Right hindlimb (tissue), 1 donor: ENCODE data around the gene AP3D1.
A peak's percentile ranks its signal among the peaks of the same experiment; 100 is the strongest.
"Not testable (repeated sequence)": the region's sequence is repeated elsewhere in the genome, so short reads cannot be mapped to it uniquely, and the experiment has no call there.

ENCODE experiments used
- DNase-seq: peaks from one replicate; pipeline ENCODE4 v3.0.0-alpha.2; 2018

AP3D1 gene

DNA sequence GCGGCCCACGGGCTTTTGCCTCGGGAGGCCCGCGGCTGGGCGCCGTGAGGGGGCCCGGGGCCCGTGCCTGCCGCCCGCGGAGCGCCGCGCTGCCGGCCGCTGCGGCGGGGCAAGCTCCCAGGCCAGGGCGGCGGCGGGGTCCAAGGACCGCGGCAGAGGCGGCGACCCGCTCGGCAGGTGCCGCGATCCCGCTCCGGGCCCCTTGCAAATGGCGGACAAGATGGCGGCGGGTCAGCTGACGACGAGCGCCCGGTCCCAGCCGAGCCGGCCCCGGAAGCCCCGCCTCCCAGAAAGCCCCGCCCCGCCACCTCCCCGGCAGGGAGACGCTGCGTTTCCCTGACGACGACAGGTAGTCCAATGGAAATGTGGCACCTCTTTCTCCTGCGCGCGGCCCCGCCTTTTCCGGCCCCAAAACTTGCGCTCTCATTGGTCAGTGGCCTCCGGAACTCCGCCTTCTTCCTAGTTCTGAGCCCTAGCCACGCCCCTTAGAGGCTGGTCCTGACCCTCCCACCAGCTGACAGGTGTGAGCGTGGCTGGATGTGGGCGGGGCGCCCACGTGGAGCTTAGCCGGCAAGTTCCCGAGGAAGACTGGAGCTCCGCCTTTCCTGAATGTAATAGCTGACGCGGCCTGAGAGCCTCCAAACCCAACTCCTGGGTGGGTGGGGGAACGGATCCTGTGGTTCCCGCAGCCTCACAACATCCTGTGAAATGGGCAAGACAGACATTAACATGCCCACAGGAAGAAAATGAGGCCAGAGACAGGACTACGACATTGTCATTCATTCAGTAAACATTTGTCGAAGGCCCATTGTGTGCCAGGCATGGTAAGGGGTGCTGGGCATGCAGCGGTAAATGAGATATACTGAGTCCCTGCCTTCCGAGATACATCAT, at the start of gene AP3D1:
TSS of gene AP3D1 (minus strand) at position 228 of the 891 bp plus-strand sequence. CDS start 232 bp downstream, outside the sequence.
- peak; percentile 100 for DNase-seq

DNA sequence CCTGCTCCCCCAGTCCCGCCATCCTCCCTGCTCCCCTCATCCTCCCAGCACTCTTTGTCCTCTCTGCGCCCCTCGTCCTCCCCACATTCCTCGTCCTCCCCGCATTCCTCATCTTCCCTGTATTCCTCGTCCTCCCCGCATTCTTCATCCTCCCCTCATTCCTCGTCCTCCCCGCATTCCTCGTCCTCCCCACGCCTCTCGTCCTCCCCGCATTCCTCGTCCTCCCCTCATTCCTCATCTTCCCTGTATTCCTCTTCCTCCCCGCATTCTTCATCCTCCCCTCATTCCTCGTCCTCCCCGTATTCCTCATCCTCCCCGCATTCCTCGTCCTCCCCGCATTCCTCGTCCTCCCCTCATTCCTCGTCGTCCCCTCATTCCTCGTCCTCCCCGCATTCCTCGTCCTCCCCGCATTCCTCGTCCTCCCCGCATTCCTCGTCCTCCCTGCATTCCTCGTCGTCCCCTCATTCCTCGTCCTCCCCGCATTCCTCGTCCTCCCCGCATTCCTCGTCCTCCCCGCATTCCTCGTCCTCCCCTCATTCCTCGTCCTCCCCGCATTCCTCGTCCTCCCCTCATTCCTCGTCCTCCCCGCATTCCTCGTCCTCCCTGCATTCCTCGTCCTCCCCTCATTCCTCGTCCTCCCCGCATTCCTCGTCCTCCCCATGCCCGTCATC, 49.4 kb upstream of the AP3D1 start:
- not testable (repeated sequence) for DNase-seq

DNA sequence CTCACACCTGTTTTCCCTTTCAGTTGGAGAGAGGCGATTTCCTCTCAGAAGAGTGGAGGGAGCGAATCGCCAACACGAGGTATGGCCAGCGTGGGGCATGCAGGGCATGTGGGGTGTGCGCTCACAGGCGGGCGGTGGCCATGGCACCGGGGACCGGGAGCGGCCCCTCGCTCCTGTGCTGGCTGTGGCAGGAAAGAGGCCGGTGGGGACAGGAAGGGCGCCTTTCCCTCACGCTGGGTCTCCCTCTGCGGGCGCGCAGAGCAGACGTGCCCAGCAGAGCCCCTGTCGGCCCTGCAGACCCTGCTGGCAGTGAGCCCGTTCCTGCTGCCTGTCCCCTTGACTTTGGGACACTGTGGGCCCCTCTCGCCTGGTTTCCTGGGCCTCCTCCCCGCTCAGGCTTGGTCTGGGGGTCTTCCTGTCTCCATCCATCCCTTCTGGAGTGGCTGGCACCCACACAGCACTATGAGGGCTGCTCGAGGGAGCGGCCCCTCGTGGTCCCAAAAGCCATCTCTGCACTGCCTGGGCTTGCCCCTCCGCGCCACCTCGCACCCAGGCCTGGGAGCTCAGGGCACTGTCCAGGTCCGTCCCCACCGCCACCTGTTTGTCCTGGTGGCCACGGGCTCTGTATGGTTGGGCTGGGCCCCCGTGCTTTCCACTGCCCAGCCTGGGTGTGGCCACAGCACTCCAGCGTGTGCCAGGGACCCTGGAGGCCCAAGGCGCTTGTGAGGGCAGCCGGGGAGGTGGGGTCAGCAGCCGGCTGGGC, 48.7 kb upstream of the AP3D1 start:
- no peak for DNase-seq

- no peak for DNase-seq
Measured at GRCh38 chr19:2199215-2199614, 47.8 kb upstream of the AP3D1 start.

DNA sequence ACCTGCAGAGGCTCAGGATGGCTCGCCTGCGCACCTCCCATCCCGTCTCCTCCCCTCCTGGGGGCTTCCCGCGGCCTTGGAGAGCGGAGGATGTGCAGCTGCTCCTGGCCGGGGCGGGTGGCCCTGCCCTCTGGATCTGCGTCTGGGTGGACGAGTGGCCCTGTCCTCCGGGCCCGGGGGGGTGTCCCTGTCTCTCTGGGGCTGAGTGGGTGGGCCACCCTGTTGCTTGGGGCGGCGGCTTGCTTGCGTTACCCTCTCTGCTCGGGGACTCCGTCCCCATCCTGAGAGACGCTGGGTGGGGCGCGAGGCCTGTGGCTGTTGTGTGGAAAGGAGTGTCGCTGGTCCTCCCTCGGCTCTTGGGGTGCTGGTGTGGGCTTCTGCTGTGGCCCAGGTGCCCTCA, 47.0 kb upstream of the AP3D1 start:
- no peak for DNase-seq

GRCh38 chr19:2197270-2197669, 45.9 kb upstream of the AP3D1 start:
- DNase-seq, result no peak

DNA sequence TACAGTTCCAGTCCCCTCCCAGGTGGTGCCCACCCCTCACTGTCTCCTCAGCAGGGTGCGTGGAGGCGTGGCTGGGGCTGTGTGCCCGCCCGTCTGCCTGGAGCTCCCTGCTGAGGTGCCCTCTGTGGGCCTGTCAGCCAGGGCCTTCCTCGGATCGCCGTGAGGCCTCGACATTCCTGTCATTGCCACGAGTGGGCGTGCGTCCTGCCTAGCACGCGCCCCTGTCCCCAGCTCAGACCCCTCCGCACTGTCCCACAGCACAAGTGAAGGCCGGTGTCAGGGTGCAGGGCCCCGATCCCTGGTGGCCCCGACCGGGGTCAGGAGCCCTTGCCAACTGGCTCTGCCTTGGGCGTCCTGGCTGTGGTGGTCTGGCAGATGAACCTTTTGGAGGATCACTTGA, 44.5 kb upstream of the AP3D1 start:
- DNase-seq, result no peak

- no peak for DNase-seq
Measured at GRCh38 chr19:2195361-2195760, 44.0 kb upstream of the AP3D1 start.

- DNase-seq, result no peak
Measured at GRCh38 chr19:2194513-2195078, 43.2 kb upstream of the AP3D1 start.

DNA sequence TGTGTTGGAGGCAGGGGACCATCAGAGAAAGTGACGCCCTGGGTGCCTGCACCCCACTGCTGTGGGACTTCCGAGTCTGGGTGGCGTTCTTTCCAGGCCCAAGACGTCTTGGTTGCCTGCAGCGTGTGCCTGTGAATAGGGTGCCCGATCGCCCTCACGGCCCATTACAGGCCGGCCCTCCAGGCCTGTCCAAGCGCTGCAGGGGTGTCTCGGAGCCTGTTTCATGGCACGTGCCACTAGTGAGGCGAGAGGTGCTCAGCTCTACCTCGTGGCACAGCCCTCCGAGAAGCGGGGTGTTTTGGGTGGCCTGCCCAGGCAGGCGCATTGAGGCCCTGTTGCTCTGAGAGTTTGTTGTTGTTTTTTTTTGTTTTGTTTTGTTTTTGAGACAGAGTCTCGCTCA, 42.4 kb upstream of the AP3D1 start:
- DNase-seq, result no peak

GRCh38 chr19:2192862-2193261, 41.5 kb upstream of the AP3D1 start:
- no peak for DNase-seq

DNA sequence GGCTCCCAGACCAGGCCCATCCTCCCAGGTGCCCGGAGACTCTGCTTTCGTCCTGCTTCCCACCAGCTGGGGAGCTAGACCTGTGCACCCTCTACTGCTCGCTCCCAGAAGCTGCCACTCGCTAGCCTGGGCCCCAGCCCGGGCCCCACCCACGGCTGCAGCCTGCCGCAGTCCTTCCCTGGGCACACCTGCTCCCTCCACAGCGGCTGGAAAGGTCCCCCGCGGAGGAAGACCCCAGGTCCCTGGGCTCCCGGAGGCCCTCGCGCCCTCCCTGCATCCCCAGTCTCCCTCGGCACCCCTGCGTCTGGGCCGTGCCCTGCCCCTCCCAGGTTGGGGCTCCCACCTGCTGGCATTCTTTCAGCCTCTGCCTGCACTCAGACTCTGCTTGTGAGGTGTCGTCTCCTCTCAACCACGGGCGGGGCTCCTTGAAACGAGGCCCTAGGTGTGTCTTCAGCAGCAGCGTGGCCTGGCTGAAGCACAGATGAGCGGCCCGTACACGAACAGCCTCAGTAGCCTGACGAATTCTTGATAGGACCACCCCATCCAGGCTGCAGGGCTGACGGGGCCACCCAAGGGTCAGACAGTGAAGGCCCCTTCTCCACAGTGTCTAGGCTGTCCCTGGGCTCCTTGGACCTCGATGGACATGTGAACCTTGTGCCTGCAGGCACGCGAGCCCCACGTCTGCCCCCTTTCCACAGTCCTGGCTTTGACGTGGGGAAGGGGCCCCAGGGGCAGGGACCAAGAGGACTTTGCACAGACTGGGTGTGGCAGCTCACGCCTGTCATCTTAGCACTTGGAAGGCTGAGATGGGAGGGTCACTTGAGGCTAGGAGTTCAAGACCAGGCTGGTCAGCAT, 40.3 kb upstream of the AP3D1 start:
- no peak for DNase-seq

DNA sequence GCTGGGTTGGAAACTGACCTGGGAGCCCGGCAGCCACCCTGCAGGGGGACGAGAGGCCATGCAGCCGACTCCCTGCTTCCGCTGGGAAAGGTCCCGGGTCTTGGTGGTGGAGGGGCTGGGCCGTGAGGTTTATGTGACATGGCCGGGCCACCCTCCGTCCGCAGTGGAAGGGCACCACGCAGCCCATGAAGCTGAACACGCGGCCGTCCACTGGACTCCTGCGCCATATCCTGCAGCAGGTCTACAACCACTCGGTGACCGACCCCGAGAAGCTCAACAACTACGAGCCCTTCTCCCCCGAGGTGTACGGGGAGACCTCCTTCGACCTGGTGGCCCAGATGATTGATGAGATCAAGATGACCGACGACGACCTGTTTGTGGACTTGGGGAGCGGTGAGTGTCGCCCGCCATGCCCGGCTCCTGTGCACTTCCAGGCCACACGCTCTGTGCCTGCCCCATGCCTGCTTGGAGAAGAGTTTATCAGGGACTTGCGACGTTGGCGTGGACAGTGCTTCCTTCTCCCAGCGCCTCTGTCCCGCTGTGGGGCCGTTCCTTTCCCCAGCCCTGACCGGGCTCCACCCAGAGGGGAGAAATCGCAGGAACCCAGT, 39.6 kb upstream of the AP3D1 start:
- DNase-seq, result no peak

GRCh38 chr19:2189880-2190279, 38.5 kb upstream of the AP3D1 start:
- no peak for DNase-seq

DNA sequence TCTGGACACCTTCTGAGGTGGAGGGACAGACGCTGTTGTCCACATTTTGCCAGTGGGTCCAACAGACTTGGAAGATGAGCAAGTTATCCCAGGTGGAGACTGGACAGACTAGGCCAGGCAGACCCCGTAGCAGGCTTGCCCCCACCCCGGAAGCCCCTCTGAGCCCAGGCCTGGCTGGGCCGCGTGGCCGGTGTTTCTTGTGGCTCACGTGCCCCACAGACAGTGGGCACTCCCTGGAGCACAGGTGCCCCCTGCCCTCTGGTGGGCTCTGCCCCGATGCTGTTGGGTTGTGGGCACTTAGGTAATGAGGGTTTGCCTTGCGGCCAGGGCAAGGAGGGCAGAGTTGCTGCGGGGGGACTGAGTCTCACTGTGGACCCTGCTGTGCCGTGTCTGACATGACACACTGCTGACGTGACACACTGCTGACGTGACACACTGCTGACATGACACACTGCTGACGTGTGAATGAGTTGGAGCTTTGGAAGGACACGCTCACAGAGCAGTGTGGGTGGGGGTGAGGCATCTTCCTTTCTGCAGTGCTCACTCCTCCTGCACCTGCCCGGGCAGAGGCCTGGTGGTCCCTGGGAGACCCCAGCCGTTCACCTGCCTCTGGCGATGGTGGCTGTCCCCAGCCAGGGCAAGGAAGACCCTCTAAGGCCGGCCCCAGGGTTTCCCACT, 37.5 kb upstream of the AP3D1 start:
- no peak for DNase-seq

- no peak for DNase-seq
Measured at GRCh38 chr19:2187159-2187558, 35.8 kb upstream of the AP3D1 start.

DNA sequence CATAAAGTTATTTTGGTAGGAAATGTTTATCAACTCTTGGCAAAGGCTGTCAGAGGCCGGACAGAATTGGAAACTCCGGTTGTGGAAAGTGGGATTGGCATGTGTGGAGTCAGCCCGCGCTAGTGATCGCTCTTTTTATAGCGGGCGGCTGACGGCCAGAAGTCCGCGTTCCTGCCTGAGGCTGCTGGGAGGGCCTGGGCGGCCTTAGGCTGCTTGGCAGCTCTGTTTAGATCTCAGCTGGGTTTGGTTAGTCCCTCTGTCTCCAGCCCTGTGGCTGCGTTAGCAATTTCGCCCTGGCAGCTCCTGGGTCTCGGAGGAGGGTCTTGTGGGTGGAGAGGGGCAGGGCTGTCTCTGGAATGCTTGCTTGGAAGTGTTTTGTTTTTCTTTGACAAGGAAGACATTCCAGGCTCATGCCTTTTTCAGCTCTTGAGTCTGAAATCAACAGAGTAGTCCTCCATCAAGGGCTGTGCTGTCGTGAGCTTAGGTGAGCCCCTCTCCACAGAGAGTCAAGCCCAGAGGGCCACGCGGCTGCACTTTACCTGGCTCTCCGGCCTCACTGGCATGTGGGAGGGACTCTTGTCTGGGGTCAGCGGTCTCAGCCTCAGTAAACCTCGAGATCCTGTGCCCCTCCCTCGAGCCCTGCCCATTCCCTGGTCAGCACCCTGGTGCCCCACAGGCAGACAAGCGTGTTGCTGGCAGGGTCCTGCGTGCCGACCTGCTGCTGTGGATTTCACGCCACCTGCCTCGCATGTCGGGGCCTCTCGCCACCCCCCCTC, 34.9 kb upstream of the AP3D1 start:
- DNase-seq, result peak; percentile 95

- no peak for DNase-seq
Measured at GRCh38 chr19:2185734-2186070, 34.3 kb upstream of the AP3D1 start.

DNA sequence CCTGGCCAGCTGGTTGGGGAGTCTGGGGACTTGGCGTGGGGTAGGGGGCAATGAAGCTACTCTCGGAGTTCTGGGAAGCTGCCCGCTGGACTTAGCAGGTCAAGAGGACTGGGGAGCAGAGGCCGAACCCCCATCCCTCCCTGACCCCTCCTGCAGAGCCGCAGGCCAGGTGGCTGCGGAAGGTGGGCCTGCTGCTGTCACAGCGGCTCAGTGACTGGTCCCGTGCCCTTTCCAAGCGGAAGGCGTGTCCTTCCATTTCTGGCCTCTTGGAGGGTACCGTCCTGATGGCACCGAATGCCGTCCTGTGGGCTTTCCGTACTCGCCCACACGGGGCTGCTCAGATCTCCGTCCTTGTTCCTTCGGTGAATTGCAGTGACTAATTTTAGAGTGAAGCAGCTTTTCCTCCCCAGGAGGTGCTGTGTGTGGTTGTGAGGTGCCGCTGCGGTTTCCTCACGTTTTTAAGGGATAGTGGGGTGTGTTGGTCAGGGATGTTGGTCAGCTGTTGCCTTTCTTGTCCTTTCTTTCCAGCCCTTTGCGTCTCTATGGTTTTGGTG, 33.1 kb upstream of the AP3D1 start:
- DNase-seq, result no peak

DNA sequence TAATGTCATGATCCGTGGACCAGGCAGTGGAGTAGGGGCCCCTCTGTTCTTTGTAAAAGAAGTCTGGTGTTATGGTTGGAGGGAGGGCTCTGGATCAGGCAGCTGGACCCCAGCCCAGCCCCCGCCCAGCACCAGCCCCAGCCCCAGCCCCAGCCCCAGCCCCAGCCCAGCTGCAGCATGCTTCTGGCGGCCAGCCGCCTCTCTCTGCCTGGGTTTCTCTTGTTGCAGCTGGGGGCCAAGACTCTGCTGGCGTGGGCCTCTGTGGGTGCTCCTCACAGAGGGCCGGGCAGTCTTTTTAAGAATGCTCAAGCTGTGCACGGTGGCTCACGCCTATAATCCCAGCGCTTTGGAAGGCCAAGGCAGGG, 30.2 kb upstream of the AP3D1 start:
- DNase-seq, result peak; percentile 91
